ENCODE measurements around the gene SLCO2B1. TPM values are rescaled to one million over a fixed set of nuclear protein-coding genes. Genes with fewer than 3 reads are reported as not detected.

SLCO2B1 gene
- total RNA-seq, 1 donor from 2014 or later, result 3.5 TPM

Other genes with a start within 250 kb of the SLCO2B1 start
- gene XRRA1, start 202.0 kb upstream of the SLCO2B1 start, total RNA-seq (ENCODE audit: unreplicated experiment), result 8.0 TPM
- 130 TPM for gene SPCS2, start 201.8 kb upstream of the SLCO2B1 start, total RNA-seq (ENCODE audit: unreplicated experiment)
- 11.8 TPM for gene NEU3, start 162.2 kb upstream of the SLCO2B1 start, total RNA-seq (ENCODE audit: unreplicated experiment)
- gene OR2AT4, start 54.2 kb upstream of the SLCO2B1 start, total RNA-seq (ENCODE audit: unreplicated experiment), result 0.08 TPM
- gene TPBGL, start 89.7 kb downstream of the SLCO2B1 start, total RNA-seq (ENCODE audit: unreplicated experiment), result 7.0 TPM
- gene ARRB1, start 200.6 kb downstream of the SLCO2B1 start, total RNA-seq (ENCODE audit: unreplicated experiment), result 197 TPM
- 3,784 TPM for gene RPS3, start 248.4 kb downstream of the SLCO2B1 start, total RNA-seq (ENCODE audit: unreplicated experiment)